Uterus (tissue), 4 donors: ENCODE results near the gene NUDT6. TPM values are rescaled to one million over a fixed set of nuclear protein-coding genes. Genes with fewer than 3 reads are reported as not detected.

Source experiments
- DNase-seq, 2 donors: peaks; one replicate each; pipeline ENCODE4 v3.0.0-alpha.2; 2019 to 2020
- H3K27ac ChIP-seq, 2 donors: fragments of 200-600 bp; sonication (generic); 1 replicate in 1 of 2; 2 replicates in 1 of 2; pipeline ENCODE4 v1.5.1; 2016 to 2018
- H3K27me3 ChIP-seq, 2 donors: fragments of 200-600 bp; sonication (generic); one replicate each; pipeline ENCODE4 v1.5.1; 2018 to 2019; ENCODE audit warnings: control low read depth in 1 of 2
- H3K36me3 ChIP-seq, 2 donors: fragments of 200-600 bp; sonication (generic); one replicate each; pipeline ENCODE4 v1.5.1; 2019; ENCODE audit warnings: control low read depth in 1 of 2
- H3K4me1 ChIP-seq, 2 donors: fragments of 200-600 bp; sonication (generic); one replicate each; pipeline ENCODE4 v1.5.1; 2018 to 2019; ENCODE audit warnings: control low read depth in 1 of 2
- H3K4me3 ChIP-seq, 2 donors: fragments of 200-600 bp; sonication (generic); 1 replicate in 1 of 2; 2 replicates in 1 of 2; pipeline ENCODE4 v1.5.1; 2018 to 2019; ENCODE audit warnings: mild to moderate bottlenecking in 1 of 2
- H3K9me3 ChIP-seq, 2 donors: fragments of 200-600 bp; sonication (generic); one replicate each; pipeline ENCODE4 v1.5.1; 2019; ENCODE audit warnings: control low read depth in 1 of 2
- CTCF ChIP-seq, 4 experiments: fragments of 200-600 bp in 2 of 4; fragments of 450-650 bp in 2 of 4; sonication (generic) in 2 of 4; IDR thresholded peaks; one replicate each; pipeline ENCODE4 v1.5.1; 2016 to 2019; ENCODE audit warnings: antibody characterized with exemption in 4 of 4, mild to moderate bottlenecking in 2 of 4, moderate library complexity in 1 of 4
- POLR2A ChIP-seq, 2 donors: fragments of 450-650 bp; IDR thresholded peaks; one replicate each; pipeline ENCODE4 v1.6.1; 2016; ENCODE audit warnings: antibody characterized with exemption in 2 of 2, mild to moderate bottlenecking in 1 of 2, moderate library complexity in 1 of 2
- intact Hi-C: fragments of 100-400 bp; cut with DNase I; formaldehyde crosslinking; loops from one replicate; pipeline ENCODE4 v1.15.1; 2023; ENCODE audit warnings: low total_unique reads
- total RNA-seq, 4 donors: library from RNA; depleted of rRNA in 3 of 4; stranded (reverse); fragments of >200 nt in 3 of 4; gene quantifications; one replicate each; pipeline versions ENCODE4 v1.1.0 to v1.2.4, GENCODE V29; 2014 to 2023
- donor health status: DM: yes; HTN: yes; CAD: no.

The NUDT6 gene
- total RNA-seq, 4 donors from 2014 or later, result 6.9 to 29.4 (median 11.6) TPM

GRCh38 chr4:122899682-122900081 lies 22.7 kb downstream of the NUDT6 start:
- Histone ChIP-seq H3K4me3 (no peak overlapping the region), H3K4me1 (peaks cover 0 to 4% of the 10 kb centered on the region in 2 donors), H3K9me3 (no peaks in the 10 kb centered on the region), H3K27me3 (no peaks in the 10 kb centered on the region), H3K27ac (no peak overlapping the region), H3K36me3 (no peaks in the 10 kb centered on the region)
- intact Hi-C loops, result no loop called here
- TF ChIP-seq POLR2A (IDR thresholded peaks at IDR 0.05) (no peak), CTCF (IDR thresholded peaks at IDR 0.05) (no peak)
- no peak for DNase-seq

- intact Hi-C loops, result no loop called here
- peaks cover 0 to 4% of the 10 kb centered on the region in 2 donors for H3K4me1 ChIP-seq
- no peaks in the 10 kb centered on the region for H3K27me3 ChIP-seq
- H3K27ac ChIP-seq, result no peak overlapping the region
- H3K9me3 ChIP-seq, result no peaks in the 10 kb centered on the region
- DNase-seq, result no peak
- TF ChIP-seq POLR2A (IDR thresholded peaks at IDR 0.05) (no peak), CTCF (IDR thresholded peaks at IDR 0.05) (no peak)
- no peak overlapping the region for H3K4me3 ChIP-seq
- H3K36me3 ChIP-seq, result no peaks in the 10 kb centered on the region
These were observed 23.8 kb downstream of the NUDT6 start for GRCh38 chr4:122898370-122899150.

GRCh38 chr4:122896270-122896669 lies 26.1 kb downstream of the NUDT6 start:
- no peak overlapping the region for H3K4me3 ChIP-seq
- H3K27me3 ChIP-seq, result no peaks in the 10 kb centered on the region
- no peaks in the 10 kb centered on the region for H3K9me3 ChIP-seq
- no peak for DNase-seq
- H3K36me3 ChIP-seq, result no peaks in the 10 kb centered on the region
- no peak for TF ChIP-seq CTCF (IDR thresholded peaks at IDR 0.05)
- TF ChIP-seq POLR2A (IDR thresholded peaks at IDR 0.05), result no peak
- peaks cover 0 to 4% of the 10 kb centered on the region in 2 donors for H3K4me1 ChIP-seq
- intact Hi-C loops, result no loop called here
- H3K27ac ChIP-seq, result no peak overlapping the region

- DNase-seq, result no peak
- H3K4me1 ChIP-seq, result peaks cover 0 to 4% of the 10 kb centered on the region in 2 donors
- no peaks in the 10 kb centered on the region for H3K9me3 ChIP-seq
- intact Hi-C loops, result no loop called here
- H3K27me3 ChIP-seq, result no peaks in the 10 kb centered on the region
- no peak overlapping the region for H3K27ac ChIP-seq
- H3K4me3 ChIP-seq, result no peak overlapping the region
- no peak for TF ChIP-seq CTCF (IDR thresholded peaks at IDR 0.05)
- TF ChIP-seq POLR2A (IDR thresholded peaks at IDR 0.05), result no peak
- no peaks in the 10 kb centered on the region for H3K36me3 ChIP-seq
These were observed 26.9 kb downstream of the NUDT6 start for GRCh38 chr4:122895336-122895995.

- DNase-seq, result no peak
- Histone ChIP-seq H3K36me3 (no peaks in the 10 kb centered on the region), H3K27me3 (no peaks in the 10 kb centered on the region), H3K9me3 (no peaks in the 10 kb centered on the region), H3K27ac (no peak overlapping the region), H3K4me1 (peaks cover 0 to 4% of the 10 kb centered on the region in 2 donors), H3K4me3 (no peak overlapping the region)
- intact Hi-C loops, result no loop called here
- no peak for TF ChIP-seq CTCF (IDR thresholded peaks at IDR 0.05)
- TF ChIP-seq POLR2A (IDR thresholded peaks at IDR 0.05), result no peak
These were observed 27.6 kb downstream of the NUDT6 start for GRCh38 chr4:122894827-122895226.
